IgD-negative memory B cell (primary cell): ENCODE data around the gene SPACDR. TPM values are rescaled to one million over a fixed set of nuclear protein-coding genes. Genes with fewer than 3 reads are reported as not detected.
A peak's percentile ranks its signal among the peaks of the same experiment; 100 is the strongest.

Source experiments
- H3K27ac Mint-ChIP-seq, 3 donors: one replicate each; pipeline ENCODE4 v1.8.0; 2020 to 2022; ENCODE audit warnings: mild to moderate bottlenecking in 3 of 3, mixed read lengths in 3 of 3, moderate library complexity in 1 of 3
- H3K27me3 Mint-ChIP-seq: one replicate; pipeline ENCODE4 v1.8.0; 2021; ENCODE audit warnings: mixed read lengths
- H3K36me3 Mint-ChIP-seq: one replicate; pipeline ENCODE4 v1.8.0; 2020; ENCODE audit warnings: mild to moderate bottlenecking, mixed read lengths
- H3K4me1 Mint-ChIP-seq, 3 donors: one replicate each; pipeline ENCODE4 v1.8.0; 2020 to 2022; ENCODE audit warnings: mixed read lengths in 3 of 3, mild to moderate bottlenecking in 1 of 3
- H3K4me3 Mint-ChIP-seq, 4 donors: one replicate each; pipeline ENCODE4 v1.8.0; 2020 to 2022; ENCODE audit warnings: mild to moderate bottlenecking in 4 of 4, mixed read lengths in 4 of 4, moderate library complexity in 3 of 4
- H3K9me3 Mint-ChIP-seq, 3 donors: one replicate each; pipeline ENCODE4 v1.8.0; 2020 to 2021; ENCODE audit warnings: mixed read lengths in 3 of 3, mild to moderate bottlenecking in 1 of 3
- polyA plus RNA-seq: library from polyadenylated mRNA; unstranded; fragments of 300-500 nt; fragmentation: Illumina TruSeq; gene quantifications from one replicate; pipeline ENCODE4 v1.2.3, GENCODE V29; 2021

The SPACDR gene
- polyA plus RNA-seq, 1 donor from 2014 or later: 0.78 TPM

DNA sequence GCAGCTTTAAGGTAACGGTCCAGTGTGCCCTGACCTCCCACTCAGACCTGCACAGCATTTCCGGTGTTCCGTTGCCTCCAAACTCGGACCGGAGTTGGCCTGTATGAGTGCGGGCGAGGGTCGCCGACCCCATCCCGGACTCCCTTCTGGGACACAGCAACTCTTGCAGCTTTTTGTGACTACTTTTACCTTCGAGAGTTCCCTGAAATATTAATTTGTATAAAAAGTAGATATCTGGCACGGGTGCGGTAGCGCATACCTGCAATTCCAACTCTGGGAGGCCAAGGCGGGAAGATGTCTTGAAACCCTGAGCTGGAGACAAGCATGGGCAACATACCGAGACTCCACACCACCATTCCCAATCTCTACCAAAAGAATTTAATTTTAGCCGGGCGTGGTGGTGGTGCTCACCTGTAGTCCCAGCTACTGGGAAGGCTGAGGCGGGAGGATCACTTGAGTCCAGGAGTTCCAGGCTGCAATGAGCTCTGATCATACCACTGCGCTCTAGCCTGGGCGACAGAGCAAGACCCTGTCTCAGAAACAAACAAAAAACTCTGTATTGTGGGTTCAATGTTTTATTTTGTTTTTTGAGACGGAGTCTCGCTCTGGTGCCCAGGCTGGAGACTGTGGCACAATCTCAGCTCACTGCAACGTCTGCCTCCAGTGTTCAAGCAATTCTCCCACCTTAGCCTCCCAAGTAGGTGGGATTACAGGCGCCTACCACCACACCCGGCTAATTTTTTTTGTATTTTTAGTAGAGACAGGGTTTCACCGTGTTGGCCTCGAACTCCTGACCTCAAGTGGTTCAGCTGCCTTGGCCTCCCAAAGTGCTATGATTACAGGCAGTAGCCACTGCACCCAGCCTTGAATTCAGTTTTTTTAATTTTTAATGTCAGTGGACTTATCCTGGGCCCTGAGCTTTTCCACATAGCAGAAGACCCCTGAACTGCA lies 26.6 kb downstream of the SPACDR start:
- peak overlapping the region in 2 of 3 donors; percentile 19 to 99 for H3K27ac Mint-ChIP-seq
- H3K27me3 Mint-ChIP-seq: no peaks in the 10 kb centered on the region

DNA sequence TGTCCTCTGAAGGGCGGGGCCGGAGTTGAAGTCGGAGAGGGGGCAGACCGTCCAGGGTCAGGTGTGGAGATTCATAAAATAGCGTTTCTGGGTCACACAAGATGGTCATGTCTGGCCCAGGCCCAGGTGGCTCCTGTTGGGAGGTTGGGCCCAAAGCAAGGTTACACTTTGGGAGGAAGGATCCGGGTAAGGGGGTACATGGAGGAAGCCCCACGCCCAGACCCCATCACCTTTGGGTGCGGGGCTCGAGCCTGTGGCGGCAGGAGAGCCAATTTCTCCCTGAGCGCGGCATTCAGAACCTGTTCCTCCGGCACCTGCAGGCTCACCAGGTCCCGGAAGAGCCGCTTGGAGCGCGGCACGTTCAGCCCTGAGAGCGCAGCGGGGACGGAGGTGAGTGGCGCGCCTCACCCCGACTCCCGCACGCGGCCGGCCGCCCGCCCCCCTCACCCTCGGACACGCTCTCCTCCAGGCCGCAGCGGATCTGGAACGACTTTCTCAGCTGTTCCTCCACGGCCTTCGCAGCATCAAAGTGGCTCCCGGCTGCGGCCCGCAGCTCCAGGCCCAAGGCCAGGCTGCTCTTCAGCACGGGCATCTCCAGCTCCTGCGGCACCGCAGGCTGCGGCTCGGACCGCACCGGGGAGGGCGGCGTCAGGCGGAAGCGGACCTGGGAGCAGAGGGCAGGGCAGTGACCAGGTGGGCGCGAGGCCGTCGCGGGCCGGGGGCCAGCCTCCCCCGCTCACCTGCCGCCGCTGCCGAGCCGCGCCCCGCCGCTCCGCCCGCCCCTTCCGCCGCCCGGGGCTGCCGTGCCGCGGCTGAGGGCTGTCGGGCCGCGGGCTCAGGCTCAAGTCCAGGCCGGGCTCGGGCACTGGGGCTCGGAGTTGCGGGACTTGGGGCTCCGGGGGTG lies 28.4 kb downstream of the SPACDR start:
- no peaks in the 10 kb centered on the region for H3K9me3 Mint-ChIP-seq
- H3K4me1 Mint-ChIP-seq: peaks cover 11 to 32% (median 27%) of the 10 kb centered on the region in 3 donors

More for the DNA sequence above, 26.6 kb downstream of the SPACDR start:
- H3K4me3 Mint-ChIP-seq: peak overlapping the region; percentile 8 to 99 (median 73)
- peaks cover 3% of the 10 kb centered on the region for H3K36me3 Mint-ChIP-seq
- peaks cover 11 to 21% (median 21%) of the 10 kb centered on the region in 3 donors for H3K4me1 Mint-ChIP-seq
- no peaks in the 10 kb centered on the region for H3K9me3 Mint-ChIP-seq

GRCh38 chr7:100434297-100435144 lies 29.5 kb downstream of the SPACDR start:
- H3K9me3 Mint-ChIP-seq: no peaks in the 10 kb centered on the region
- peaks cover 3% of the 10 kb centered on the region for H3K36me3 Mint-ChIP-seq
- H3K4me1 Mint-ChIP-seq: peaks cover 14 to 35% (median 30%) of the 10 kb centered on the region in 3 donors
- peak overlapping the region; percentile 84 to 95 (median 88) for H3K4me3 Mint-ChIP-seq
- H3K27me3 Mint-ChIP-seq: no peaks in the 10 kb centered on the region
- peak overlapping the region; percentile 90 to 99 (median 91) for H3K27ac Mint-ChIP-seq

More for the DNA sequence above, 28.4 kb downstream of the SPACDR start:
- H3K36me3 Mint-ChIP-seq: peaks cover 3% of the 10 kb centered on the region
- H3K27ac Mint-ChIP-seq: peak overlapping the region; percentile 91 to 99 (median 95)
- H3K4me3 Mint-ChIP-seq: peak overlapping the region; percentile 85 to 99 (median 96)
- H3K27me3 Mint-ChIP-seq: no peaks in the 10 kb centered on the region

GRCh38 chr7:100433592-100434296 lies 30.3 kb downstream of the SPACDR start:
- Mint-ChIP-seq H3K9me3 (no peaks in the 10 kb centered on the region), H3K4me3 (peak overlapping the region; percentile 72 to 95 (median 84)), H3K36me3 (peaks cover 3% of the 10 kb centered on the region), H3K27ac (peak overlapping the region; percentile 81 to 99 (median 90)), H3K27me3 (peaks cover 3% of the 10 kb centered on the region), H3K4me1 (peaks cover 18 to 35% (median 30%) of the 10 kb centered on the region in 3 donors)

DNA sequence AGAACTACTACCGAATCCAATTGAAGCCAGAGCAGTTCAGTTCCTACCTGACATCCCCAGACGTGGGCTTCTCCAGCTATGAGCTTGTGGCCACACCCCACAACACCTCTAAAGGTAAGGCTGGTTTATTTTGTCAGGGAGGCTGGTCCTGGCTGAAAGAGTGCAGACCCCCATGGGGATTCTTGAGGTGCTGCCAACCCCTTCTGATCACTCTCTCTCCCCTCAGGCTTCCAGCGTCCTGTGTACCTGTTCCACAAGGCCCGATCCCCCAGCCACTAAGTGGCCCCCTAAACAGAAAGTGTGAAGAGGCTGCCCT lies 30.8 kb downstream of the SPACDR start:
- peaks cover 3% of the 10 kb centered on the region for H3K36me3 Mint-ChIP-seq
- H3K9me3 Mint-ChIP-seq: no peaks in the 10 kb centered on the region
- peak overlapping the region; percentile 81 to 99 (median 90) for H3K27ac Mint-ChIP-seq
- peaks cover 4% of the 10 kb centered on the region for H3K27me3 Mint-ChIP-seq
- peaks cover 18 to 35% (median 30%) of the 10 kb centered on the region in 3 donors for H3K4me1 Mint-ChIP-seq
- H3K4me3 Mint-ChIP-seq: peak overlapping the region in 2 of 4 donors; percentile 33 to 85

DNA sequence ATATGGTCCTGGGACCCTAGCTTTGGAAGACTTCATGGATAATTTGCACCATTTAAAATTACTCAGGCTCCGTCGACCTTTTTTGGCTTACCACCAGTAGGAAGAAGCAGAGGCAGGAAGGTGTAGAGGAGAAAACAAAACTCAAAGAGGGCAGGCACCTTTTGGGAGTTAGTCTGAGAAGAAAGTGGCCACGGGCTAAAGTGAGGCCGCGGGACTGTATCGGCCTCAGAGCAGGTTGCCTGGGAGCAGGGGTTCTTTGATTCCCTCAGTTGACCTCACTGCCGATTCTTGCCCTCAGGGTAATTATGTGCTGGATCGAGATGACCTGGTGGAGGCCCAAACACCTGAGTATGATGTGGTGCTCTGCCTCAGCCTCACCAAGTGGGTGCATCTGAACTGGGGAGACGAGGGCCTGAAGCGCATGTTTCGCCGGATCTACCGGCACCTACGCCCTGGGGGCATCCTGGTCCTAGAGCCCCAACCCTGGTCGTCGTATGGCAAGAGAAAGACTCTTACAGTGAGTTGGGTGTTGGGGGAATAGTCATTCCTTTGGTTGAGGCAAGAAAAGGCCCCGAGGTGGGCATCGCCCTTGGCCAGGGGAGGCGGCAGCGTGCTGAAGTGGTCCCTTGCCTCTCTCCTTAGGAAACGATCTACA lies 31.3 kb downstream of the SPACDR start:
- peak overlapping the region; percentile 32 to 85 (median 56) for H3K4me3 Mint-ChIP-seq
- peaks cover 6% of the 10 kb centered on the region for H3K27me3 Mint-ChIP-seq
- H3K27ac Mint-ChIP-seq: peak overlapping the region in 2 of 3 donors; percentile 87 to 99

DNA sequence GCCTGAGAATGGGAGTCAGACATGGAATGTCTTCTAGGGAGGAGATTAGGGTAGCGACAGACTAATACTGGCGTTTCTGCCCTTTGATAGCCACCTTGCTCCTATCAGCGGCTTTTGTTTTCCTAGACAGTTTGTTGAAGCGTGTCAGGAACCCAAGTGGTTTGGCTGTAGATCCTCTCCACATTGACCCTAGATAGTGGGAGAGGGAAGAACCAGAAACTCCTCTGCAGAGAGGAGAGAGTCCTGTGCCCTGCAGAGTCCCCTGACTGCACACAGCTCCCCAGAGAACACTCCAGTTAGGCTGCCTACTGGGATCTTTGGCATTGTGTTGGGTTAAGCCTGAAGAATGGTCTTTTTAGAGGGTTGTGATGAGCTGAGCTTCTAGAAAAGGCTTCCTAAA lies 32.0 kb downstream of the SPACDR start:
- H3K4me1 Mint-ChIP-seq: peaks cover 18 to 35% (median 32%) of the 10 kb centered on the region in 3 donors
- peaks cover 3% of the 10 kb centered on the region for H3K36me3 Mint-ChIP-seq

More for the DNA sequence above, 31.3 kb downstream of the SPACDR start:
- H3K9me3 Mint-ChIP-seq: no peaks in the 10 kb centered on the region
- peaks cover 3% of the 10 kb centered on the region for H3K36me3 Mint-ChIP-seq
- peaks cover 18 to 35% (median 32%) of the 10 kb centered on the region in 3 donors for H3K4me1 Mint-ChIP-seq

DNA sequence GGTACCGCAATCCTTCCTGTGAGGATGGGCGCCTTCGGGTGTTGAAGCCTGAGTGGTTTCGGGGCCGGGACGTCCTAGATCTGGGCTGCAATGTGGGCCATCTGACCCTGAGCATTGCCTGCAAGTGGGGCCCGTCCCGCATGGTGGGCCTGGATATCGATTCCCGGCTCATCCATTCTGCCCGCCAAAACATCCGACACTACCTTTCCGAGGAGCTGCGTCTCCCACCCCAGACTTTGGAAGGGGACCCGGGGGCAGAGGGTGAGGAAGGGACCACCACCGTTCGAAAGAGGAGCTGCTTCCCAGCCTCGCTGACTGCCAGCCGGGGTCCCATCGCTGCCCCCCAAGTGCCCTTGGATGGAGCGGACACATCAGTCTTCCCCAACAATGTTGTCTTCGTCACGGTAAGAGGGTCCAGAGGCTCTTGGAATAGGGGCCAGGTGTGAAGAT lies 32.7 kb downstream of the SPACDR start:
- peaks cover 6% of the 10 kb centered on the region for H3K27me3 Mint-ChIP-seq
- peak overlapping the region in 3 of 4 donors; percentile 32 to 93 (median 85) for H3K4me3 Mint-ChIP-seq
- H3K36me3 Mint-ChIP-seq: peaks cover 3% of the 10 kb centered on the region
- H3K9me3 Mint-ChIP-seq: no peaks in the 10 kb centered on the region
- H3K4me1 Mint-ChIP-seq: peaks cover 18 to 35% (median 30%) of the 10 kb centered on the region in 3 donors
- peak overlapping the region; percentile 59 to 99 (median 87) for H3K27ac Mint-ChIP-seq

More for the DNA sequence above, 32.0 kb downstream of the SPACDR start:
- Mint-ChIP-seq H3K4me3 (peak overlapping the region; percentile 27 to 85 (median 38)), H3K27ac (peak overlapping the region; percentile 59 to 99 (median 87)), H3K9me3 (no peaks in the 10 kb centered on the region), H3K27me3 (peaks cover 6% of the 10 kb centered on the region)

DNA sequence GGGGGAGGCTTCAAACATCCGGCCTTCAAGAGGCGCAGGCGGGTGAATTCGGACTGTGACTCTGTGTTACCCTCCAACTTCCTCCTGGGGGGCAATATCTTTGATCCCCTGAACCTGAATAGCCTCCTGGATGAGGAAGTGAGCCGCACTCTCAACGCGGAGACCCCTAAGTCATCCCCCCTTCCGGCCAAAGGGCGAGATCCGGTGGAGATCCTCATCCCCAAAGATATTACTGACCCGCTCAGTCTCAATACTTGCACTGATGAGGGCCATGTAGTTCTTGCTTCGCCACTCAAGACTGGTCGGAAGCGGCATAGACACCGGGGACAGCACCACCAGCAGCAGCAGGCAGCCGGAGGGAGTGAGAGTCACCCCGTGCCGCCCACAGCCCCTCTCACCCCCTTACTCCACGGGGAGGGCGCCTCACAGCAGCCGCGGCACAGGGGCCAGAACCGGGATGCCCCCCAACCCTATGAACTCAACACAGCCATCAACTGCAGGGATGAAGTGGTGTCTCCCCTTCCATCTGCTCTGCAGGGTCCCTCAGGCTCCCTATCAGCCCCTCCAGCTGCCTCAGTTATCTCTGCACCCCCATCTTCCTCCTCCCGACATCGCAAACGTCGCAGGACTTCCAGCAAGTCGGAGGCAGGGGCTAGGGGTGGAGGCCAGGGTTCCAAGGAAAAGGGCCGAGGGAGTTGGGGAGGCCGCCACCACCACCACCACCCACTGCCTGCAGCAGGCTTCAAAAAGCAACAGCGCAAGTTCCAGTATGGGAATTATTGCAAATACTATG lies 33.4 kb downstream of the SPACDR start:
- peaks cover 3% of the 10 kb centered on the region for H3K36me3 Mint-ChIP-seq
- H3K27ac Mint-ChIP-seq: peak overlapping the region; percentile 95 to 100 (median 99)
- peaks cover 6% of the 10 kb centered on the region for H3K27me3 Mint-ChIP-seq
- H3K4me3 Mint-ChIP-seq: peak overlapping the region; percentile 84 to 98 (median 89)
- H3K4me1 Mint-ChIP-seq: peaks cover 18 to 35% (median 29%) of the 10 kb centered on the region in 3 donors
- H3K9me3 Mint-ChIP-seq: no peaks in the 10 kb centered on the region

DNA sequence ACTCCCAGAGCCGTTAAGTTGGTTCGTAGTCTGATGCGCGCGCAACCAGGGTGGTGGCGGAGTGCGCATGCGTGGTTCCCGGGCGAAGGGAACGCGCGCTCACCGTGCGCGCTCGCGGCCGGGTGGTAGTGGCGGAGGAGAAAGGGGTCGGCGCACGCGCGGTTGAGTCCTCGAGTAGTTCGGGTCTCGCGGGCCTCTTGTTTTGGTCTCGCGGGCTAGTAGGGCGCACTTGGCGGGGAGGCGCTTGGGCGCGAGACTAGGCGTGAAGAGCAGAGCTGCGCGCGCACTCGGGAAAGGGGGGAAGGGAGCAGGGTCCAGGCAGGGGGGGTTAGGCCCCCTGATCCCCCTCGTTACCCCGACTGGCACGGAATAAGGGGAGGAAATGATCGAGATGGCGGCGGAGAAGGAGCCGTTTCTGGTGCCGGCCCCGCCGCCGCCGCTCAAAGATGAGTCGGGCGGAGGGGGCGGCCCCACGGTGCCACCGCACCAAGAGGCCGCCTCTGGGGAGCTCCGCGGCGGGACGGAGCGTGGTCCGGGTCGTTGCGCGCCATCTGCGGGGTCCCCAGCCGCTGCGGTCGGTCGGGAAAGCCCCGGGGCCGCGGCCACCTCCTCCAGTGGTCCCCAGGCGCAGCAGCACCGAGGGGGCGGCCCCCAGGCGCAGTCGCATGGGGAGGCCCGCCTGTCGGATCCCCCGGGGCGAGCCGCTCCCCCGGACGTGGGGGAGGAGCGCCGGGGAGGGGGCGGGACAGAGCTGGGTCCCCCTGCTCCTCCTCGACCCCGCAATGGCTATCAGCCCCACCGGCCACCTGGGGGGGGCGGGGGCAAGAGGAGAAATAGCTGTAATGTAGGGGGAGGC lies 34.2 kb downstream of the SPACDR start, which contains the start of gene MEPCE:
Gene MEPCE, plus strand, starts transcription at position 195 of the 856 bp plus-strand sequence. Its CDS starts 188 bp downstream, at position 383.
- H3K27me3 Mint-ChIP-seq: peaks cover 6% of the 10 kb centered on the region
- H3K27ac Mint-ChIP-seq: peak within 1 kb of the TSS; percentile 99 to 100 (median 100)
- H3K9me3 Mint-ChIP-seq: no peaks in the 10 kb centered on the region
- H3K4me3 Mint-ChIP-seq: peak within 1 kb of the TSS; percentile 85 to 100 (median 98)
- H3K4me1 Mint-ChIP-seq: peaks cover 11 to 30% (median 25%) of the 10 kb centered on the region in 3 donors
- H3K36me3 Mint-ChIP-seq: peaks cover 3% of the 10 kb centered on the region

DNA sequence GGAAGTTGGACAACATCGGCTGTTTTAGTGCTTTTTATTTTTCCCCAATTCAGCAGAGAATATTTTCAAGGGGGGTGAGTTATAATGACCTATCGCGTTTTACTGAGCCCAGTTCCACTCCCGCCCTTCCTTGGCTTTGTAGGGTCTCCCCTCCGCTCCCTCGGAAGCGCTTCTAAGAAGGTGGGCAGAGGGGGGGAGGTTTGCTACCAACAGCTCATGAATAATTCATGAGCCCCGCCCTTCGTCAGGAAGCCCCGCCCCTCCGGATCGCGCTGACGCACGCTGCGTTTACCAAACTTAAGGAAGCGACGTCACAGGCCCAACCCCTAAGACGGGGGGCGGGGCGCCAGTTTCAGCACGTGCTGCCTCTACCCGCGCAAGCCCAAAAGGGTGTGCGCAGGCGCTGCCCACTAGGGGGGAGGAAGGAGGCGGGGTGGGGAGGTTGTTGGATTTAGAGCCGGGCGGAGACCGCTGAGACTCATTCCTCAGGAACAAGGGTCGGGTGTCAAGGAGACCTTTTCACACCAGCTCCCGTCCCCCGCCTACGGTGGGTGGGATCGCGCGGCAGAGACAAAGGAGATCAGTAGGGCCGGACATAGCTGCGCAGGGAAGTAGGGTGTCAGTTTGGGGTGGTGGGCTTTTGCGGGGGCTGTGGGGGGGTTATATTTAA lies 35.0 kb downstream of the SPACDR start:
- Mint-ChIP-seq H3K4me3 (peak overlapping the region; percentile 85 to 100 (median 98)), H3K4me1 (peaks cover 6 to 23% (median 19%) of the 10 kb centered on the region in 3 donors), H3K27me3 (peaks cover 6% of the 10 kb centered on the region), H3K27ac (peak overlapping the region; percentile 99 to 100 (median 100)), H3K36me3 (peaks cover 3% of the 10 kb centered on the region), H3K9me3 (no peaks in the 10 kb centered on the region)
